GM19099 (cell line): ENCODE data around the gene TXNRD1.

Source experiments
- POLR2A ChIP-seq: IDR thresholded peaks from 3 replicates; pipeline ENCODE4 v1.6.1; 2011; ENCODE audit warnings: low read depth; ENCODE audit not compliant: insufficient read length; ENCODE audit errors: extremely low read depth

Gene TXNRD1

GRCh38 chr12:104369708-104370107 lies 154.1 kb downstream of the TXNRD1 start:
- TF ChIP-seq POLR2A, result no peak

- TF ChIP-seq POLR2A, result no peak
Measured at GRCh38 chr12:104371043-104371870, 155.7 kb downstream of the TXNRD1 start.

GRCh38 chr12:104372061-104372720 lies 156.6 kb downstream of the TXNRD1 start:
- no peak for TF ChIP-seq POLR2A

GRCh38 chr12:104372721-104373335 lies 157.2 kb downstream of the TXNRD1 start:
- TF ChIP-seq POLR2A, result no peak

GRCh38 chr12:104374071-104374470 lies 158.5 kb downstream of the TXNRD1 start:
- TF ChIP-seq POLR2A, result no peak

GRCh38 chr12:104374806-104375205 lies 159.2 kb downstream of the TXNRD1 start:
- no peak for TF ChIP-seq POLR2A

- TF ChIP-seq POLR2A, result no peak
Measured at GRCh38 chr12:104375775-104376174, 160.2 kb downstream of the TXNRD1 start.

GRCh38 chr12:104376650-104377513 lies 161.3 kb downstream of the TXNRD1 start:
- no peak for TF ChIP-seq POLR2A

- no peak for TF ChIP-seq POLR2A
Measured at GRCh38 chr12:104377514-104377812, 161.9 kb downstream of the TXNRD1 start.

GRCh38 chr12:104378427-104378826 lies 162.8 kb downstream of the TXNRD1 start:
- TF ChIP-seq POLR2A, result no peak

GRCh38 chr12:104381341-104381730 lies 165.8 kb downstream of the TXNRD1 start:
- TF ChIP-seq POLR2A, result no peak

- no peak for TF ChIP-seq POLR2A
Measured at GRCh38 chr12:104381731-104382480, 166.3 kb downstream of the TXNRD1 start.

- TF ChIP-seq POLR2A, result no peak
Measured at GRCh38 chr12:104384141-104384880, 168.7 kb downstream of the TXNRD1 start.

- TF ChIP-seq POLR2A, result no peak
Measured at GRCh38 chr12:104385510-104385909, 169.9 kb downstream of the TXNRD1 start.
